Inflammatory macrophage treated with lipopolysaccharide for 4 hours (primary cell): Measurements from ENCODE around the gene PIK3AP1.

Experiments
- DNase-seq: peaks from one replicate; pipeline ENCODE4 v3.0.0-alpha.2; 2020

The PIK3AP1 gene

DNA sequence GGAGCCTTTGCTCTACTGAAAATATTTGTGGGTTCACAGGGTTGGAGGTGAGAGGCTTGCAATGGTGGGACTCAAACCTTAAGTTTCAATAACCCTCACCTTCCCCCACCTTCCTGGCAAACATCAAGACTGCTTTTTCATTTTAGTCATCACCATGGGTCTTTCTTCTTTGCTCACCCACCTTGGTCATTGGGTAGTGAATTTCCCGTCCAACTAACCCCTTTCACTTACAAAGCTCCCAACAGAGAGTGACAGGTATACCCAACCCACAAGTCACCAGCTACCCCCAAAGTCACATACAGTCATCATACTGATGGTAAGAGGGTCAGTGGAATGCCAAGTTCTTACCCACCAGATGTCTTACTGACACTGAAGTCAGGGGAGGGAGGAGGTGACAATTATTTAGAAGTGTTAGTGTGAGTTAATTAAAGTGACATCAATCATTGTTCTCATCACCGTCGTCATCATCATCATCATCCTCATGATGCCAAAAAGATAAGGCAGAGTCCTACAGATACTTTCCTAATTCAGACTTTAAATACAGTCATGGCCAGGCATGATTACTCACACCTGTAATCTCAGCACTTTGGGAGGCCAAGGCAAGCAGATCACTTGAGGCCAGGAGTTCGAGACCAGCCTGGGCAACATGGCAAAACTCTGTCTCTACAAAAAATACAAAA lies 49.0 kb downstream of the PIK3AP1 start:
- no peak for DNase-seq

DNA sequence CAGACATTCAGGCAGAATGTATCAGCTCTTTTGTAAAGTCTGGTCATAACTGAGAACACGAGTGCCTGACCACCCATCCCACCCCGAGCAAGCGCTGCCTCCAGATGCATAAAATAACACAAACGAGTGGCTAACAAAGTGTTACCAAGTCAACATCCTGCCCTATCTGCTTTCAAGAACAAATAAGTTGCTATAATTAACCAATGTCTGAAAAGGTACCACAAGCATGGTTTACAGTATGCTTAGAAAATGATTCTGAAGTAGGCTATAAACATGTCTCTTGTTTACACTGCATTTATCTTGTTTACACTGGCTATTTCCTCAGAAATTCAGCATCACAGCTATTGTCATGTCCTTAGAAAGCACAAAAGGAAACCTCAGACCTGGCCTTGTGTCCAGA lies 49.5 kb downstream of the PIK3AP1 start:
- no peak for DNase-seq

DNA sequence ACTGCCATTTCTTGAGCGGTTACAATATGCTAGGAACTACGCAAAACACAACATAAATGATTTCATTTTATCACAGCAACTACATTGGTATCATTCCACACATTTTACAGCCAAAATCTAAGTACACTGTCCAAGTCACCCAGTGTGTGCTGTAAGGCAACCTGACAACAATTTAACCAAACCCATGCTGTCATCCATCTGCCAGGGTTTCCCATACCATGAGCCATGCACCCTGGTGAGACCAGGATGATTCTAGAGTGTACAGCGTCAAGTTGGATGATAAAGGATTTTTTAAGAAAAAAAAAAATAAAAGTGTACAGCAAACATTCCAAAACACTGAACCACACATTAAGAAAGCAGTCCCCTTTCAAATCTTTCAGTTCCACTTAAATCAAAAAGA lies 52.9 kb downstream of the PIK3AP1 start:
- no peak for DNase-seq

DNA sequence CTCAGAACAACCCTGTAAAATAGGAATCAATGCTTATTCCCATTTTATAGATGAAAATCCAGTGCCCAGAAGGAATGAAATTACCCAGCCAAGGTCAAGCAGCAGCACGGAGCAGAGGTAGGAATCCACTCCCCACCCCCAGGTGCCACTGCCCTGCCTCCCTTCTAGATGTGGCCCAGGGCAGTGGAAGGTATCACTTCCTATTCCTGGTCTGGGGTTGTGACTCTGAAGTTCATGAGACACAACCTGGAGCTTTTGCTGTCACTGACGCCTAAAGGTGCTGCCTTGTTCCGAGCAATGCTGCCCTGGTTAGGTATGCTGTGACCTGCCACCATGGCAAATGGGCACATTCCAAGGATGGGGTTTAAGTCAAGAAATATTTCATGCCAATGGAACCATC lies 53.6 kb downstream of the PIK3AP1 start:
- no peak for DNase-seq

DNA sequence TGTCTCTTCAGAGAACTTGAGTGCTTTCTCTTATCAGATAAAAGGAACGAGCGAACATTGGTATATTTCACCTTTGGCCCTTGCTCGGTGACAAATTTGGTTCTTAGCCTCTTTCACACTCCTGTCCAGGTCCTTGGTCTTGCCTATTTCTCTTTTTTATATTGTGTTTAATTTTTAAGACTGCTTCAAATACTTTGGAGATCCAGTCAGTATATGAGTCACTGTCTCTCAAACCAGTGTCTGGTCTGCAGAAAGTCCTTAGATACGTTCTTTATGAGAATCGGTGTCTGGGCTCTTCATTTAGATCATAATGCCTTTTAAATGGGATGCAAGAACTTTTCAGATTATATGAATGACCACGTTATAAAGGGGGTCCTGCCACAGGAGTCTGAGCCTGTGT lies 55.0 kb downstream of the PIK3AP1 start:
- DNase-seq = no peak

DNA sequence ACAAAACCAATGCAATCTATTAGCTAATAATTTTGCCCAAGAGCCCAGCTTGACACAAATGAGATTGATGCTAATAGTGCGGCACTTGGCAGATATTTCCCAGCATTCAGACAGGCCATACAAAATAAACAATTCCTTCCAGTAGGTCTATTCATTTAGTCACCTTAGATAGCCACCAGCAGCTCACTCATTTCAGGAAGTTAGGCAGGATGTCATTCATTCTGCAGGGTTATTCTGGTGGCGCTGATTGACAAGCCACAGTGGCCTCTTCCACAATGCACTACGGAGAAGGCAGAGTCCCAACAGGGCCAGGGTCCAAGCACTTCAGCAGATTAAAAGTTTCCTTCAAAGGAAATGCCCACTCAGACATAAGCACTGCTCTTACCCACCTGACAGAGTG lies 55.8 kb downstream of the PIK3AP1 start:
- peak; percentile 45 for DNase-seq

DNA sequence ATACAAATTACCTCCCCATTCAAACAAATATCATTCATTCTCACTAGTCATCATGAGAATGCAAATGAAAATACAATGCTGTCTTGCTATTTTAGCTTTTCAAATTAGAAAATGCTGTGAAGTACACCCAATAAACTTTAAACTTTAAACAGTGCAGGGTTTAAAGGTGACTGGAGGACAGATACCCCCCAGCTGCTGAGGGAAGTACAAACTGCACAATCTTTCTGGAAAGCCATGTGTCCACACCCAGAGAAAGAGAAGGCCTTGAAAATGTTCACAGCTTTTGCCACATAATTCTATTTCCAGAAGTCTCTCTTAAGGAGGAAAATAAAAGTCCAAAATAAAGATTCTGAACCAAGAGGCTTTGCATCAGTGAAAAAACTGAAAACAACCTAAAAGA lies 56.5 kb downstream of the PIK3AP1 start:
- DNase-seq = no peak

DNA sequence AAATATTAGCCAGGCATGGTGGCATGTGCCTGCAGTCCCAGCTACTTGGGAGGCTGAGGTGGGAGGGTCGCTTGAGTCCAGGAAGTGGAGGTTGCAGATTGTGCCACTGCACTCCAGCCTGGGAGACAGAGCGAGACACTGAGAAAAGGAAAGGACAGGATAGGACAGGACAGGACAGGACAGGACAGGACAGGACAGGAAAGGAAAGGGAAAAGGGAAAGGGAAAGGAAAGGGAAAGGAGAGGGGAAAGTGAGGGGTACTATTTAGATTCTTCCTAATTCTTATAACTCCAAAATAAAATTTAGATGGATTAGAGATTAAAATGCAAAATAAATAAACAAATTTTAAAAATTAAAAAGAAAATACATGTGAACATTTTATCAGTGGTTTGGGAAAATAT lies 58.7 kb downstream of the PIK3AP1 start:
- DNase-seq = no peak

DNA sequence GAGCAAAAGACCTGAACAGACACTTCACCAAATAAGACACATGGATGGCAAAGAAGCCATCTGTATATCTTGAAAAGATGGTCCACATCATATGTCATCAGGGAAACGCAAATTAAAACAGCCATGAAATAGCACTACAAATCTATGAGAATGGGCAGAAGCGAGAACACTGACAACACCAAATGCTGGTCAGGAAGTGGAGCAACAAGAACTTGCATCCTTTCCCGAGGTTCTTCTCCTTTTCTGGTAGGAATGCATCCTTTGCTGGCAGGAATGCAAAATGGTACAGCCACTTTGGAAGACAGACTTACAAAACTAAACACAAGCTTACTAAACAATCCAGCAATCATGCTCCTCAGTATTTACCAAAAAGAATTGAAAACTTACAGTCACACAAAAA lies 60.0 kb downstream of the PIK3AP1 start:
- peak; percentile 57 for DNase-seq

DNA sequence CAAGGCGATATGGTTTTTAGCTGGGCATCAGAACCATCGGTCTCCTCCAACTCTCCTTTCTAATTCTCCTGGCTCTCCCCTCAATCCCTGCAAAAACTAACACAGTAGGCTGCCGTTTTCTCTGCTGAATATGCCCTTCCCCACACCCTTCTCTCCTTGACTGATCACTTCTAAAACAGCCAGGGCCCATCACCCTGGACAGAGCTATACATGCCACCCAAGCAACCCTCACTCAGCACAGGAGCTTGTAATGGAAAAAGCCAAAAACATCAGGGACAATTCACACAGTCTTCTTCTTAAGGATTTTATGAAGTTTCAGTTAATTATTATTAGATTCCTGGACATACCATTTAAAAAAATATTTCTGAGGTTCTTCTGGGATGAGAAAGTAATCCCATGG lies 61.5 kb downstream of the PIK3AP1 start:
- DNase-seq = no peak

DNA sequence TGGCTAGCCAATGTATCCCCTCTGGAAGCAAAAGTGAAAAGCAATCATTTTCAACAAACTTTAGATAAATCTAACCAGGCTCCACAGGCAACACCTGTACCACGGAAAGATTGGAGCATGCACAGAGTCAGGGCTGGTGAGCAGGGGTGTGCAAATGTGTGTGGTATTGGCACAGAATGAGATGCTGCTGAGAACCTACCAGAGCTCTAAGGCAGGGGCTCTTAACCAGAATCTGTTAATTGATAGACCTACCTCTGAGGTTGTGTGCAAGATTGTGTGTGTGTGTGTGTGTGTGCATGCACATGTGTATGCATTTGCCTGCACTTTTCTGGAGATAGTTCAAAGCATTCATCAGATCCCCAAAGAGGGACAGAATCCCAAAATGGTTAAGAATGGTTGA lies 62.9 kb downstream of the PIK3AP1 start:
- no peak for DNase-seq

DNA sequence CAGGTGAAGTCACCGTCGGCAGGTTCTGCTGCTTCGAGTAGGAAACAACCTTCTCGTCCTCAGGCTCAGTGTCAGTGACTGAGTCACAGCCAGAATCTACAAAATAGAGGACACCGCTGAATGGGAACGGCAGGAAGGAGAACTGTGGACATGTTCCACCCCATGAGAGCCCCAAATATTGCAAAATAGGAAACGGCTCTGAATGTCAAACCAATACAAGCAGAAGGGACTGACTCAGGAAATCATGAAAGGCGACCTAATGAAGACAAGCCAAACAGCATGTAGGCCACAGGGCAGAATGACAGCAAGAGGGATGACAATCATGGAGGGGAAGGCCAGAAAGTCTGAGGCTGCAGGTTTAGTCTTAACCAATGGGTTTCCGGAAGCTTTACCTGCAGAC lies 63.5 kb downstream of the PIK3AP1 start:
- peak; percentile 95 for DNase-seq

DNA sequence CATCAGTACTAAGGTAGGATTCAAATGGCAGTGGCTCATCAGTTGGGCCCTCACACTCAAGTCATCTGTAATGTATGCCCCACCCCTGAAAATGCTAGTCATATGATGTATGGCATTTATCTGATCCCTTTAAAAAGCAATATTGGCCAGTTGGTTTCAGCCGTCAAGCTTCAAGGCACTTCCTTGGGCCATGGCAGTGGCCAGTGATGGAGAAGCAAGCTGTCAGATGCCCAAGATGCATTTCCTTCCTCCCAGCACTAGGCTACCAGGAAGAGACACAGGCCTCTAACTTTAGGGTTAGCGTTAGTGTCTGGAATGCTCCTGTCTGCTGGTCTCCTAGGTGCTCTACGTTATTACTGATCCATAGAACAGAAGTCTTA lies 64.1 kb downstream of the PIK3AP1 start:
- peak; percentile 61 for DNase-seq

DNA sequence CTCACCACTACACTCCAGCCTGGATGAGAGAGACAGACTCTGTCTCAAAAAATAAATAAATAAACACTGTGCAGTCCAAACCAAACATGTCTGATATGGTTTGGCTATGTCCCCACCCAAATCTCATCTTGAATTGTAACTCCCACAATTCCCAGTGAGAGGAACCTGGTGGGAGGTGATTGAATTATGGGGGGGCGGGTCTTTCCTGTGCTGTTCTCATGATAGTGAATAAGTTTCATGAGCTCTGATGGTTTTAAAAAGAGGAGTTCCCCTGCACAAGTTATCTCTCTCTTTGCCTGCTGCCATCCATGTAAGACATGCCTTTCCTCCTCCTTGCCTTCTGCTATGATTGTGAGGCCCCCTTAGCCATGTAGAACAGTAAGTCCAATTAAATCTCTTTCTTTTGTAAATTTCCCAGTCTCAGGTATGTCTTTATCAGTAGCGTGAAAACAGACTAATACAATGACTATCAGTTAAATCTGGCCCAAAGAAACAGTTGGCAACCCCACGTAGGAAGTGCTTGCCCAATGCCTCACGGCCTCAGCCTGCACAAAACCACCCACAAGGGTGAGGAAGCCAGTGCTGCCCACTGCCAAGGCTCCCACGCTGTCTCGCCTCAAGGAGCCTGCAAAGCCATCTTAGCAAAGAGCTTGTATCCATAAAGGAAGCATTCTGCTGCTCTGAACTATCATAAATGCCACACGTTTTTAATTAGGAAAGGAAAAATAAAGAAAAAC lies 64.7 kb downstream of the PIK3AP1 start:
- DNase-seq = peak; percentile 75

DNA sequence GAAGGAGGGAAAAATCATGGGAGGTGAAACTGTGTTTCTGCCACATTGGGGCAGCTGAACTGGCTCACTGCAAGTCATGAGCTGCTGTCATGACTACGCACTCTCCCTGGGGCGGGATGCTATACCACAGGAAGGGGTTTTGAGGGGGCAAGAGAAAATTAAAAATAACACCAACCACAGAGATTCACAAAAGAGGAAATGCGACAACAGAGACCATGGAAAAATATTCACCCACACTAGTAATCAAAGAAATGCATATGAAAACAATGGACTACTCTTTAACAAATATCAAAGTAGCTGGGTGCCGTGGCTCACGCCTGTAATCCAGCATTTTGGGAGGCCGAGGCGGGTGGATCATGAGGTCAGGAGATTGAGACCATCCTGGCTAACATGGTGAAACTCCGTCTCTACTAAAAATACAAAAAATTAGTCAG lies 68.3 kb downstream of the PIK3AP1 start:
- peak; percentile 86 for DNase-seq

DNA sequence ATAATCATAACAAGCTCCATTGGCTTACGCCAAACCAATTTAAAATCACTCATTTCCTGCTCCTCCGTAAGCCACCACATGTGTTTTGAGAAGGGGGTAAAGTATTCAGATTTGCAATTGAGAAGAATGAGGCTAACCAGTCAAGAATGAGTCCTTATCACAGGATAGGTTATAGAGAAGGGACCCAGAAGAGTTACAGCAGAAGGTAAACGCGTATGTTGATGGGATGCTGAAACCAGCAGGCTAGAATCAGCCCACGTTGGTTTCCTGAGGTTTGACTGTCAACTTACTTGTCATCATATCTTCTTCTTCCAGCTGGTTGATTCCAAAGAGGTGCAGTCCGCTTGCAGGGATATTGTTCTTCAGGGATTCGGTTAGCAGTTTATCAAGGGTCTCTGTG lies 69.4 kb downstream of the PIK3AP1 start:
- DNase-seq = no peak

DNA sequence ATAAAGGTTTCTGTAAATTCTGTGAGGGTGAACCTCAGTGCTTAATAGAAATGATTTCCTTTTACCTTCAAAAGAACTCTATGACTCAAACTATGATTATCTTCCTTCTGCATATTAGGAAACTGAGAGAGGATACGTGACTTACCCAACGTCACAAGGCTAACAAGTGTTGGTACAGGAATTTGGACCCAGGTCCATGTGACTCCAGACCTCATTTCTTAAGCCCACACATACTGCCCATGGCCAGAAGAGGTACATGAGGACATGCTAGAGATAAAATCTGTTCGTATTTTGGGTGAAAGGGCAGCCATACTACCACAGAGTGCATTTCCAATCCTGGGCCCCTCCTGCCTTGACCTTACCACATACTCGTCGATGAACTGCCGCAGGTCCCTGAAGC lies 72.0 kb downstream of the PIK3AP1 start:
- peak; percentile 88 for DNase-seq

DNA sequence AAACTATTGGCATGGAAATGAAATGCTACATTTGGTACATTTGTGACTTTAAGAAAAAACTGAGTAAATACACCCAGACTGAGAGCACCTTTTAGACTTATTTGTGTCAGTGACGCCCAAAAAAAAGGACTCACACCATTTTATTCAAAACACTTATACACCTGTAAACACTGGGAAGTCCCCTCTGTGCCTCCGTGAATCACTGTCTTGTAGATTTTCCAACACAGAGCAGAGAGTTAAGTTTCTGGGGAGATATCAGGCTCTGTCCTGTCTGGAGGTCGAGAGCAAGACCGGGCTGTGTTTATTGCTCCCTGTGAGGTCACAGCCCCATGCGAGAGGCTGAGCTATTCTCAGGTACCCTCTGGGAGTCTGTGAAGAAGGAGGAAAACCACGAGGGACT lies 72.8 kb downstream of the PIK3AP1 start:
- no peak for DNase-seq

DNA sequence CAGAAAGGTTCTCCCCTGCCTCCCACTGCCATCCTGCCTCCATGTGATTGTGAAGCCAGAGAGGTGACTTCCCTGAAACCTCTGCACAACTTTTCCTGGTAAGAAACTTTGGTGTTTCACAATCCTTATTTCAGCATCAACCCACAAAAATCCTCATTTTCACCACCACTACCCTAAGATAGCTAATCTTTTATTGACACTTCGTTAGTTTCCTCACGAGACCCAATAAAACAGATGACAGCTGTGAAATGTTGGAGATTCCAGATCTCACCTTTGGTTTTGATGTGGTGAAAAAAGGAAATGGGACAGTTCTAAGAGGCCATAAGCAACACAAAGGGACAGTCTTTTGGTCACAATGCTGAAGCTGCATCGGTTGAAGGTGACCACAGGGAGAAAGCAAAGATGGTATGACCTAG lies 73.6 kb downstream of the PIK3AP1 start:
- DNase-seq = peak; percentile 90

DNA sequence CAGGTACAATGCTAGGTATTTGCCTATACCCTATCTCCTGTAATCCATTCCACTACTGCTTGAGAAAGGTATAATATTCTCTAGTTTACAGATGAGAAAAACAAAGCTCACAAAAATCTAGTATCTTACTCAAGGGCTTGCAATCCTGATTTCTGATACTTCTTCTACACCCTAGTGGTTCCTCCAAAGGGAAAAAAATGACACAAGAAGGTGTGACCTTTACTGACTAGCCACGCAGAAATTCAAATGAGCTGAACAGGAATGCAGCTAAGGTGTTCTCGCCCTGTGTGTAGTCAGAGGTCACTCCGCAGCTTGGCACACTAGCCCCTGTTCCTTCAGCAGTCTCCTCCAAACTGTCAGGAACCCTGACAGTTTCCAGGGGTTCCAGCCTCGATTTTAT lies 74.0 kb downstream of the PIK3AP1 start:
- DNase-seq = no peak

DNA sequence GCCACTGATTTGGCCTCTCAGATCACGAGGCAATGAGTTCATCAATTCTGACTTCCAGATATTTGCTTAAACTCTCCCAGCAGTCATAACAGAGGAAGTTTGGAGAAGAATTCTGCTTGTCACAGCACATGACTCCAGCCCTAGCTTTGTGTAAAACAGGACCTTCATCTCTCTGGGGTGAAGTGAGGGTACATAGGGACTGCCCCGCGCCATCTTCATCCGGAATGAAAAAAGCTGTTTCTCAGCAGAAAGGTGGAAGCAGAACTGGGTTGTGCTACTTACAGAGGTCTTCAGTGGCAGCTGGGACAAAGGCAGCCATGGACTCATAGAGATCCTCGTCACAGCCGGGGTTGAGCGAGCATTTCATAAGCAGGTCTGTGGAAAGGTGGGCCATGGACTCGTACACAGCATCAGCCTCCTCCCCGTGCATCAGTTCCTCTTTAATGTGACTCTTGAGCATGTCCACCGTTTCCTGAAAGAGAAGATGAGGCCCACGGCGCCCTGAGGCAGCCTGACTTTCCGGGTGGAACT lies 75.1 kb downstream of the PIK3AP1 start:
- DNase-seq = peak; percentile 97

DNA sequence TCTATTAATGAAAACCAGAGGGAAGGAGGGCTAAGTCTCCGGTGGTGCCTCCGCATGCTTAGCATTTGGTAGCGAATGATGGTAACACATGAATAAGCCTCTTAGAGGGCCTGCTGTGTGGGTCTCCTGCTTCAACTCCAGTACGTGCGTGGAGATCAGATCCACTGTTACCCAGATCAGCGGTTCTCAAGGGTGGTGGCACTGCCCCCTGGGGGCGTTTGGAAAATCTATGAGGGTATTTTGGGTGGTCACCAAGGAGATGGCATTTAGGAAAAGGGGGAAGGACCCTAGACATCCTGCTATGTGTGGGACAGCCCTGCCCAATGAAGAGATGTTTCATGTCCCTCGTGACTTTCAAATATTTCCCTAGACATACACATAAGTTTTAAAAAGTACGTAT lies 76.4 kb downstream of the PIK3AP1 start:
- DNase-seq = no peak

DNA sequence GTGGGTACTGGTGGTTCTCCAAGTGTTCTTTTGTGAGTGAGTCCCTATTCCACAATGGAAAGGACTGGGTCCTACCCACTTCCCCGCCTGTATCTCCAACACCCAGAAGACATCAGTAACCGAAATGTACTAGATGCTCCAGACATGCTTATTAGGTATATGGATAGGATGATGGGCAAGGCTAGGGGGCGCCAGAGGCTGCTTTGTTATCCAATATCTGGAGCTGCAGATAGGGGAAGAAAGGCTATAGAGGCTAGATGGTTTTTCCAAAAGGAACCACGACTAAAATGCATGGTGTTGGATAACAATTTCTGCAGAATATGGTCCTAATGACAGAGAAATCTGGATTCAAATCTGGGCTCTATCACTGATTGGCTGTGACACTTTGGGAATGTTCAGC lies 77.3 kb downstream of the PIK3AP1 start:
- peak; percentile 88 for DNase-seq

DNA sequence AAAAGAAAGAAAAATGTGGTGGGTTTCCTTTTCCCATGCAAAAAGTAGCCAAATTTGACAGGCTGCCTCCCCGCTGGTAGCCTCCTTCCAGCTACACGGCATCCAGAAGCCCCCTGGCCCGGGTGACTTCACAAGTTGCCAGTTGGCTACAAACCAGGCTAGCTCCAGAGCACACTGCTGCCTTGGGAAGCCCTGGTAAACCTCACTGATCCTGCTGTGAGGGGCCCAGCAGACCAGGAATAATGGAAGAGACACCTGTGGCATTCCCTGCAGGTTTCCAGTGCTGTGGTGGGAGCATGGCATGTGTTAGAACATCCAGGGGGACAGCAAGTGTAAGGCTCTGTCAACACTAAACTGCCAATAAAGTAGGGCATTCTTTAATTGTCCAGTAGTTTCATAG lies 77.8 kb downstream of the PIK3AP1 start:
- DNase-seq = no peak
